GM18951 (cell line): ENCODE data around the gene PRDM16.

Experiments
- POLR2A ChIP-seq: IDR thresholded peaks from 4 replicates; pipeline ENCODE4 v1.6.1; 2011; ENCODE audit warnings: mild to moderate bottlenecking; ENCODE audit not compliant: insufficient read length, insufficient read depth; ENCODE audit errors: extremely low read depth
- in situ Hi-C: fragments of 300-500 bp; cut with MboI; formaldehyde crosslinking; loops from one replicate; pipeline ENCODE4 v1.12.0; 2022; ENCODE audit warnings: low sequenced_read_pairs, mixed read lengths, inconsistent platforms; ENCODE audit not compliant: unreplicated experiment

PRDM16 gene

GRCh38 chr1:3313576-3313950 is 244.6 kb downstream of the PRDM16 start:
- TF ChIP-seq POLR2A, result no peak
- in situ Hi-C loops, result no loop called here

DNA sequence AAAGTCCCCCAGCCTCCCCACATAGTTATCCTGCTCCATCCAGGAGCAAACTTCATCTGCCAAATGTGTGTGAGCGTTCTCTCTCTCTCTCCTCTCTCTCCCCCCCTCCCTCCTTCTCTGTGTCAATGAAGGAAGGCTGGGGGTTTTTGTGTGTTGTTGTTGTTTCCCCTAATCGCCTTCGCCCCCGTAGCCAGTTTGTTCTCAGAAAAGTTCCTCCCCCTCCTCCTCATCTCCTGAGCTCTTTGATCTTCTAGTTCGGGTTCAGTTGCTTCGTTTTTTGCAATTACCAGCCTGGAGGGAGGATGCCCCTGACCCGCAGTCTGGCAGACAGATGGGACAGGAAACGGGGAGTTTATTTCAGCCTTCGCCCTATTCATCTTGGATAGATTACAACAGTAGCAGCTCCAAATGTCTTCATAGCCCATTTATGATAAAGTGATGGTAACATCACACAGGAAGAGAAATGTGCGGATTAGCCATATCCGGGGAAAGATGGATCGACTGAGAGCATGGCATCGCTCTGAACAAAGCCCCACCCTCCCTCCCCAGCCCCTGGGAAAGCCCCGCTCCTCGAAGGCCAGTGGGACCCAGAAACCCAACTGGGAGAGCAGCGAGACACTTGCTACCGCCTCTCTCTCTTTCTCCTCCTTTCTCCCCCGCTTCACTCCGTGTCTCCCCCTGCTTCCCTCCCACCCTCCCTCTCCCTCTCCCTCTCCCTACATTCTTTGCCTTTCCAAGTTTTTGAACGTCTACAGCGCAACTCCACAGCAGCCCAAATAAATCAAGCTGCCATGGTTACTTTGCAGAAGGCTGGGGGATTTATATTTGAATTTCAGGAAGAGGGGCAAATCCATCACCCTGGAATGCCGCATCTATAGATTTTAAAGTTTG is 245.7 kb downstream of the PRDM16 start:
- in situ Hi-C loops, result no loop called here
- no peak for TF ChIP-seq POLR2A

DNA sequence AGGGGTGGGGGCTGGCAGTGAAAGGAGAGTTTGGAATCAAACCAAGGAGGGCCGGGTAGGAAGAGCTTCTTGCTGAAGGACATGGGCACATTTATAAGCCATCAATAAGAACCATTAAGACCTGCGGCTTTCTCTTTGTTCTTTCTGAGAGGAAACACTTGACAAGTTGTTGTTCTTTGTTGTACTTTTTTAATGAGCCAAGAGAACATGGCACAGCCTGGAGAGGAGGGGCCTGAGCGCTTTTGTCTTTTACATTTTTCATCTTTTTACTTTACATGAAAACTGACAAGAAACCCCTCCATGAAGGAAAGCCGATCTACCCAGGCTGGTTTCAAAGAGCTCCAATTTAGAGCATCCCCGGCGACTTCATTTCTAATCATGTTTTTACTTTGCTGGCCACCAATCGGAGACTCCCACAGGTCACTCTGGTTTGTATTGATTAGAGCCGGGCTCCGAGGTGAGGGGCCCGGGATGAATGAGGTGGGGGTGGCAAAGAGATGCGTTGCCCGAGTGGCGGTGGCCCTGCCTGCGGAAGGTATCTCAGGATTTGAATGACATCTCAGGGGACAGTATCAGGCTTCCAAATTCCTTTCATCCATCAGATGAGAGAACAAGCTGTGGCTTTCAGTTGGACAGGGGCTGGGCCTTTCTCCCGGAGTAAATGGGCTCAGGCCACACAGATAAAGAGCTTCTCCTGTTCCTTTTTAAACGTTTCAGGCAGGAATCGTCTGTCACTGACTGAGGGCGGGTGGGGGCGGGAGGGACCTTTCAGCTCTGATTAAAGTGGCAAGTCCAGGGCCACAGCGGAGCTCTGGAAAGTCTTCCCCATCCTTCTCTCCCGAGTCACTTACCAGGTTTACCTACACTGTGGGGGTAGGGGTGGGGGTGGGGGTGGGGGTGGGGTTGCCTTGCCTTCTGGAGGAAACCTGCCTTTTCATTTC is 246.7 kb downstream of the PRDM16 start:
- TF ChIP-seq POLR2A, result no peak
- in situ Hi-C loops, result no loop called here

DNA sequence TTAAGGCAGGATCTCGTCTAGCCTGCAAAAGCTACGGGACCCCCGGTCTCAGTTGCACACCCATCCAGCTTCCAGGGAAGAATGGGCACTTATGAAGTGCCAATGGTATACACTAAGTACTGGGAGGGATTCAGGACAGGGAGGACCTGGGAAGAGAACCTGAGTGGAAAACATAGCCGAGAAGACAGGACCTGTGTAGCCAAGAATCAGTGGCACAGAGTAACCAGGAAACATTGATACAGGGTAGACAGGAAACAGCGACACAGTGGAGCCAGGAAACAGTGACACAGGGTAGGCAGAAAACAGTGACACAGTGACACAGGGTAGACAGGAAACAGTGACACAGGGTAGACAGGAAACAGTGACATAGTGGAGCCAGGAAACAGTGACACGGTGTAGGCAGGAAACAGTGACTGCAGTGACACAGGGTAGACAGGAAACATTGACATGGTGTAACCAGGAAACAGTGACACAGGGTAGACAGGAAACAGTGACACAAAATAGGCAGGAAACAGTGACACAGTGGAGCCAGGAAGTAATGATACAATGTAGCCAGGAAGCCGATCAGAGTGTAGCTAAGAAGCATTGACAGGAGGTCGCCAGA is 247.4 kb downstream of the PRDM16 start:
- TF ChIP-seq POLR2A, result no peak
- in situ Hi-C loops, result no loop called here

GRCh38 chr1:3317456-3317855 is 248.5 kb downstream of the PRDM16 start:
- no peak for TF ChIP-seq POLR2A
- in situ Hi-C loops, result no loop called here

GRCh38 chr1:3318329-3318728 is 249.3 kb downstream of the PRDM16 start:
- in situ Hi-C loops, result no loop called here
- TF ChIP-seq POLR2A, result no peak

GRCh38 chr1:3319874-3320245 is 250.9 kb downstream of the PRDM16 start:
- no peak for TF ChIP-seq POLR2A
- in situ Hi-C loops, result no loop called here

DNA sequence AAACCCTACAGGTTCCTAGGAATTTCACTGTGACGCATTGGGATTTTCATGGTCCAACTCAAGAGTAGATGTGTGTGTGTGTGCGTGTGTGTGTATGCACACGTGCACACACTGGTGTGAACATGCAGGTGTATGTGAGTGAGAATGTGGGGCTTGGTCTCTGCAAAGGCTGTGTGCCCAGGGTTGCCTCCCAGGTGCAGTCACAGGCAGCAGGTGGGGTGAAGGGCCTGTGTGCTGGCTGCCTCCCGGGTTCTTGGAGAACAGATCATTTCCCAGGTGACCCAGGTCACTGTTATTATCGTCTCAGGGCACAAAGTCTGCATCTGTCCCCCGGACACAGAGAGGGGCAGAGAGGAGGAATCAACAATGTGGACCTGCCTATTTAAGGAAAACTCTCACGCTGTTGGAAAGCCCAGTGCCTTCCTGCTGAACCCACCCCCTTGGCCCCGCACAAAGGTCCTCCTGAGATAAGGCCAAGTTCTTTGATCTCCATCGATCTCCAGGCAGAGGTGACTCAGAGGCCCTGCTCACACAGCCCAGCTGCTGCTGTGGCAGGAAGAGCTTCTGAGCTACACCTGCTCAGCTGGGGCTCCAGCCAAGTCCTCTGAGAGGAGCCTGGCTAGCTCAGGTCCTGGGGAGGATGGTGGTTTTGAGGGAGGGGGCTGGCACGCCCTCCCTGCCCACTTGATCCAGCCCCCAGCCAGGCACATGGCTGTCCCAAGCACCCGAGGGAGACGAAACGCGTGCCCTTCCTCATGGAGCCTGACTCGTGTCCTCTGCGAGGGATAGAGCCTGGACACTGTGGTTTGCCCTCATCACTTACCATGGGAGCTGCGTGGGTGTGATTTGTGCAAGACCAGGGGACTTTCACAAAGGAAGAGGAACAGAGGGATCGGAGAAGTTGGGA is 251.5 kb downstream of the PRDM16 start:
- in situ Hi-C loops, result no loop called here
- TF ChIP-seq POLR2A, result no peak

DNA sequence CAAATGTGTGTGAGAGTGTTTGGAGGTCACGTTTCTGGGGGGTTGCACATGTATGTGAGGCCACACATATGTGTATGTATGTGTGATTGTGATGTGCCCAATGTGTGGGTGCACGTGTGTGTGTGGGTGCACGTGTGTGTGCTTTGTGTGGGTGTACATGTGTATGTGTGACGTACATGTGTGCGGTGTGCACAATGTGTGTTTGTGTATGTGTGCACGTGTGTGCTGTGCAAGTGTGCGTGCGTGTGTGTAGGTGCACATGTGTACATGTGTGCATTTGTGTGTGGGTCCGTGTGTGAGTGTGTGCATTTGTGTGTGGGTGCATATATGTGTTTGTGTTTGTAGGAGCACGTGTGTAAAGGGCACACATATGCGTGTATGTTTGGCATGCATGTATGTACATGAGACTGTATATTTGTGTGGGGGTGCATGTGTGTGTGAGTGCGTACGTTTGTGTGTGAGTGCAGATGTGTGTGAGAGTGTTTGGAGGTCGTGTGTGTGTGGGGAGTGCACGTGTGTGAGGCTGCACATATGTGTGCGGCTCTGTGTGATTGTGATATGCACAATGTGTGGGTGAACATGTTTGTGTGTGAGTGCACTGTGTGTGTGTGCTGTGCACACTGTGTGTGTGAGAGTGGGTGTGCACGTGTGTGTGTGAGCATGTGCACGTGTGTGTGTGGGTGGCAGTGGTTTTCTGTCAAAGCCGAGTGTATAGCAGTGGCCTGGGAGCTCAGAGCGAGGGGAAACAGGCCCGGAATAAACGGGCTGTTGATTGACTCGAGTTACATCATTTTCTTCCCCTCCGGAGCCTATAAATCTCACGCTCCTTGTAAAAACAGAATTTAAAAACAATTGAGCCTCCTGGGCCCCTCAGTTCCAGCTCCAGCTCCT is 252.8 kb downstream of the PRDM16 start:
- TF ChIP-seq POLR2A, result no peak
- in situ Hi-C loops, result no loop called here

DNA sequence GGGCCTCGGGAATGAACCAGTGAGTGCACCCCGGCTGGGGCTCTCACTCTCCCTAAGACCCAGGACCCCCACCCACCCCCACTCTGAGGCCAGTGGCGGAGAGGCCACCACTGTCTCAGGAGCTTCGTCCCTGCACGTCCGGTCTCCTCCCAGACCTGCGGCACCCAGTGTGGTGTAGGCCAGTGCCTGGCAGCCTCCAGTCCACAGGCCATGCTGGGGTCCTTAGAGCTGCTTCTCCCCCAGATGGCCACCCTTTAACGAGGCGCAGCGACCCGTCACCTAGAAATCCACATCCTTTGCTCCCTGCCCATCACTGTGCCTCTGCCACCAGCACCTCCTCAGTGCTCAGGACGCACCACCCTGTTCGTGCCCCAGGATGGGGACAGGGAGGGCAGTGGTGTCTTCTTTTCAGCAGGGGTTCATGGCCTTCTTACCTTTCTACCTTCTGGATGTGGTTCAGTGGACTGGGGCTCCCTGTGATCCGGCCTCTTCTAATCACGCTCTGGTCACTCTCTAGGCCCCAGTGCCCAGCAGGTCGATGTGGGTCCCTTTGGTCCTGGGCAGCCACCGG is 253.5 kb downstream of the PRDM16 start:
- in situ Hi-C loops, result no loop called here
- TF ChIP-seq POLR2A, result no peak
